ENCODE measurements around the gene IL18.

DNA sequence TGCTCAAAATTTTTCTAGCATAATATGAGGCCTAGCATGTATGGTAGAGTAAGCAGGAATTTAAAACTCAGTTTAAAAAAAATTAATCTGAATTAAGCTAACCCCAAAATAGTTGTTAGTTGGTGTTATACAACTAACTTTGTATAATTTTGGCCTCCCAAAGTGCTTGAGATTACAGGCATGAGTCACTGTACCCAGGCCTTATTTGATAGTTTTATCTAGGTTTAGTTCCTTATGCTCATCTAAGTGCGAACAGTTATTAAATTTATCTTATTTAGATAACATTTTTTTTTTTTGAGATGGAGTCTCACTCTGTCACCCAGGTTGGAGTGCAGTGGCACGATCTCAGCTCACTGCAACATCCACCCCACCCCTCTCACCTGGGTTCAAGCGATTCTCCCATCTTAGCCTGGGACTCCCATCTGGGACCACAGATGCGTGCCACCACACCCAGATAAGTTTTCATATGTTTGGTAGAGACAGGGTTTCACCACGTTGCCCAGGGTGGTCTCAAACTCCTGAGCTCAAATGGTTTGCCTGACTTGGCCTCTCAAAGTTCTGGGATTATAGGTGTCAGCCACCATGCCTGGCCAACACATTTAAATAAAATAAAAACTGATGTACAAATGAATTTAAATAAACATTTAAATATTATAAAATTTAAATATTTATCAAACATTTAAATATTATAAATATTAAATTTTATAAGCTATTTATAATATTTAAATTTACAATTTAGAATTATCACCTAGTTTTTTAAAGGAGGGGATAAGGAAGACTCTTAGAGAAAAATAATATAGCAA is 7.5 kb downstream of the IL18 start:
- TF ChIP-seq, protein P1, sequence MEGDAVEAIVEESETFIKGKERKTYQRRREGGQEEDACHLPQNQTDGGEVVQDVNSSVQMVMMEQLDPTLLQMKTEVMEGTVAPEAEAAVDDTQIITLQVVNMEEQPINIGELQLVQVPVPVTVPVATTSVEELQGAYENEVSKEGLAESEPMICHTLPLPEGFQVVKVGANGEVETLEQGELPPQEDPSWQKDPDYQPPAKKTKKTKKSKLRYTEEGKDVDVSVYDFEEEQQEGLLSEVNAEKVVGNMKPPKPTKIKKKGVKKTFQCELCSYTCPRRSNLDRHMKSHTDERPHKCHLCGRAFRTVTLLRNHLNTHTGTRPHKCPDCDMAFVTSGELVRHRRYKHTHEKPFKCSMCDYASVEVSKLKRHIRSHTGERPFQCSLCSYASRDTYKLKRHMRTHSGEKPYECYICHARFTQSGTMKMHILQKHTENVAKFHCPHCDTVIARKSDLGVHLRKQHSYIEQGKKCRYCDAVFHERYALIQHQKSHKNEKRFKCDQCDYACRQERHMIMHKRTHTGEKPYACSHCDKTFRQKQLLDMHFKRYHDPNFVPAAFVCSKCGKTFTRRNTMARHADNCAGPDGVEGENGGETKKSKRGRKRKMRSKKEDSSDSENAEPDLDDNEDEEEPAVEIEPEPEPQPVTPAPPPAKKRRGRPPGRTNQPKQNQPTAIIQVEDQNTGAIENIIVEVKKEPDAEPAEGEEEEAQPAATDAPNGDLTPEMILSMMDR (conservative IDR thresholded peaks at IDR 0.05; ENCODE audit: low read length), result no peak
- no peak for TF ChIP-seq EZH2phosphoT487 (IDR thresholded peaks at IDR 0.05; ENCODE audit: borderline replicate concordance, low read depth, low read length)

All from OCI-LY7 (cell line).